Dendritic cell treated with granulocyte-macrophage colony-stimulating factor and Interleukin-4, amounts not matched to agents 40 ng/mL and 50 ng/mL, for 4 days (primary cell): Measurements from ENCODE around the gene TRPM4.
"Not testable (repeated sequence)": the region's sequence is repeated elsewhere in the genome, so short reads cannot be mapped to it uniquely, and the experiment has no call there.

Source experiments
- H3K27ac Mint-ChIP-seq: one replicate; pipeline ENCODE4 v1.8.0; 2022; ENCODE audit warnings: mild to moderate bottlenecking, mixed read lengths
- H3K27me3 Mint-ChIP-seq: one replicate; pipeline ENCODE4 v1.8.0; 2022; ENCODE audit warnings: mild to moderate bottlenecking, mixed read lengths
- H3K36me3 Mint-ChIP-seq: one replicate; pipeline ENCODE4 v1.8.0; 2022; ENCODE audit warnings: low read depth, mixed read lengths
- H3K4me1 Mint-ChIP-seq: one replicate; pipeline ENCODE4 v1.8.0; 2022; ENCODE audit warnings: low read depth, mixed read lengths
- H3K4me3 Mint-ChIP-seq: one replicate; pipeline ENCODE4 v1.8.0; 2022; ENCODE audit warnings: mild to moderate bottlenecking, moderate library complexity, mixed read lengths
- H3K9me3 Mint-ChIP-seq: one replicate; pipeline ENCODE4 v1.8.0; 2022; ENCODE audit warnings: mixed read lengths
- intact Hi-C: fragments of 100-400 bp; cut with micrococcal nuclease; formaldehyde crosslinking; loops from one replicate; pipeline ENCODE4 v1.15.0; 2022

The TRPM4 gene

GRCh38 chr19:49133621-49134454 is 23.8 kb upstream of the TRPM4 start:
- intact Hi-C loops, result no loop called here
- Mint-ChIP-seq H3K9me3 (peaks cover 9% of the 10 kb centered on the region), H3K4me1 (peaks cover 52% of the 10 kb centered on the region), H3K4me3 (peak overlapping the region; percentile 78), H3K36me3 (peaks cover 7% of the 10 kb centered on the region), H3K27me3 (peaks cover 53% of the 10 kb centered on the region), H3K27ac (peak overlapping the region; percentile 62)

- Mint-ChIP-seq H3K9me3 (peaks cover 9% of the 10 kb centered on the region), H3K27ac (peak overlapping the region; percentile 60), H3K4me1 (peaks cover 44% of the 10 kb centered on the region), H3K27me3 (peaks cover 47% of the 10 kb centered on the region), H3K4me3 (peak overlapping the region; percentile 35), H3K36me3 (peaks cover 7% of the 10 kb centered on the region)
- intact Hi-C loops, result no loop called here
Observed at GRCh38 chr19:49135686-49136085, 21.9 kb upstream of the TRPM4 start.

GRCh38 chr19:49136771-49137171 is 20.8 kb upstream of the TRPM4 start:
- intact Hi-C loops, result no loop called here
- Mint-ChIP-seq H3K4me1 (peaks cover 44% of the 10 kb centered on the region), H3K9me3 (peaks cover 9% of the 10 kb centered on the region), H3K36me3 (peaks cover 7% of the 10 kb centered on the region), H3K27ac (no peak overlapping the region), H3K4me3 (no peak overlapping the region), H3K27me3 (peaks cover 47% of the 10 kb centered on the region)

GRCh38 chr19:49140951-49141350 is 16.6 kb upstream of the TRPM4 start:
- H3K4me3 Mint-ChIP-seq, result no peak overlapping the region
- H3K9me3 Mint-ChIP-seq, result peaks cover 4% of the 10 kb centered on the region
- no peak overlapping the region for H3K27ac Mint-ChIP-seq
- peaks cover 3% of the 10 kb centered on the region for H3K36me3 Mint-ChIP-seq
- intact Hi-C loops, result no loop called here
- H3K4me1 Mint-ChIP-seq, result peaks cover 32% of the 10 kb centered on the region
- peaks cover 40% of the 10 kb centered on the region for H3K27me3 Mint-ChIP-seq

- H3K9me3 Mint-ChIP-seq, result no peaks in the 10 kb centered on the region
- H3K4me1 Mint-ChIP-seq, result peaks cover 32% of the 10 kb centered on the region
- H3K27me3 Mint-ChIP-seq, result peaks cover 42% of the 10 kb centered on the region
- H3K27ac Mint-ChIP-seq, result no peak overlapping the region
- H3K4me3 Mint-ChIP-seq, result no peak overlapping the region
- H3K36me3 Mint-ChIP-seq, result no peaks in the 10 kb centered on the region
- intact Hi-C loops, result no loop called here
Observed at GRCh38 chr19:49141352-49141751, 16.2 kb upstream of the TRPM4 start.

- Mint-ChIP-seq H3K27ac (no peak overlapping the region), H3K4me1 (peaks cover 24% of the 10 kb centered on the region), H3K4me3 (peak overlapping the region; percentile 71), H3K9me3 (no peaks in the 10 kb centered on the region), H3K27me3 (peaks cover 52% of the 10 kb centered on the region), H3K36me3 (no peaks in the 10 kb centered on the region)
- intact Hi-C loops, result no loop called here
Observed at GRCh38 chr19:49142866-49143335, 14.7 kb upstream of the TRPM4 start.

- H3K9me3 Mint-ChIP-seq, result no peaks in the 10 kb centered on the region
- intact Hi-C loops, result loop anchor here (2.0 kb wide), 1 partner anchor 49 kb away; no protein-coding TSS in a partner anchor
- H3K36me3 Mint-ChIP-seq, result no peaks in the 10 kb centered on the region
- H3K27ac Mint-ChIP-seq, result no peak overlapping the region
- H3K4me3 Mint-ChIP-seq, result peak overlapping the region; percentile 45
- peaks cover 77% of the 10 kb centered on the region for H3K27me3 Mint-ChIP-seq
- peaks cover 48% of the 10 kb centered on the region for H3K4me1 Mint-ChIP-seq
Observed at GRCh38 chr19:49145573-49146407, 11.8 kb upstream of the TRPM4 start.

- intact Hi-C loops, result loop anchor here (2.0 kb wide), 1 partner anchor 50 kb away; no protein-coding TSS in a partner anchor
- not testable (repeated sequence) for H3K36me3 Mint-ChIP-seq, H3K9me3 Mint-ChIP-seq, H3K4me3 Mint-ChIP-seq, H3K27ac Mint-ChIP-seq
- peaks cover 49% of the 10 kb centered on the region for H3K4me1 Mint-ChIP-seq
- peaks cover 80% of the 10 kb centered on the region for H3K27me3 Mint-ChIP-seq
Observed at GRCh38 chr19:49146408-49146770, 11.2 kb upstream of the TRPM4 start.

- intact Hi-C loops, result loop anchor here (2.0 kb wide), 1 partner anchor 29 kb away; the partner anchor contains the start of genes C19orf73 and PPFIA3
- H3K4me1 Mint-ChIP-seq, result peaks cover 53% of the 10 kb centered on the region
- no peak overlapping the region for H3K27ac Mint-ChIP-seq
- H3K36me3 Mint-ChIP-seq, result no peaks in the 10 kb centered on the region
- no peaks in the 10 kb centered on the region for H3K9me3 Mint-ChIP-seq
- H3K27me3 Mint-ChIP-seq, result peaks cover 81% of the 10 kb centered on the region
- peak overlapping the region; percentile 57 for H3K4me3 Mint-ChIP-seq
Observed at GRCh38 chr19:49148044-49148682, 9.4 kb upstream of the TRPM4 start.

GRCh38 chr19:49148784-49149651 is 8.6 kb upstream of the TRPM4 start:
- Mint-ChIP-seq H3K36me3 (no peaks in the 10 kb centered on the region), H3K27me3 (peaks cover 86% of the 10 kb centered on the region), H3K9me3 (peaks cover 4% of the 10 kb centered on the region), H3K4me1 (peaks cover 59% of the 10 kb centered on the region), H3K4me3 (peak overlapping the region; percentile 85), H3K27ac (peak overlapping the region; percentile 87)
- intact Hi-C loops, result loop anchor here (2.0 kb wide), 1 partner anchor 30 kb away; the partner anchor contains the start of genes C19orf73 and PPFIA3

- intact Hi-C loops, result loop anchor here (2.0 kb wide), 1 partner anchor 31 kb away; the partner anchor contains the start of genes C19orf73 and PPFIA3
- Mint-ChIP-seq H3K9me3 (peaks cover 11% of the 10 kb centered on the region), H3K27ac (peak overlapping the region; percentile 87), H3K4me1 (peaks cover 61% of the 10 kb centered on the region), H3K27me3 (peaks cover 93% of the 10 kb centered on the region), H3K4me3 (peak overlapping the region; percentile 85), H3K36me3 (no peaks in the 10 kb centered on the region)
Observed at GRCh38 chr19:49149652-49150105, 7.9 kb upstream of the TRPM4 start.

GRCh38 chr19:49150106-49150943 is 7.3 kb upstream of the TRPM4 start:
- Mint-ChIP-seq H3K4me1 (peaks cover 68% of the 10 kb centered on the region), H3K27me3 (peaks cover 97% of the 10 kb centered on the region), H3K36me3 (no peaks in the 10 kb centered on the region), H3K9me3 (peaks cover 13% of the 10 kb centered on the region), H3K27ac (peak overlapping the region; percentile 87), H3K4me3 (peak overlapping the region; percentile 85)
- intact Hi-C loops, result no loop called here
